KMS-11 (cell line): ENCODE measurements around the gene GRK6.

Experiments
- H2AFZ ChIP-seq: fragments of 200-600 bp; sonication (generic); 2 replicates; pipeline ENCODE4 v1.6.1; 2016; ENCODE audit warnings: antibody characterized with exemption, mixed run types, low read depth
- H3K27ac ChIP-seq: fragments of 200-600 bp; sonication (generic); 2 replicates; pipeline ENCODE4 v1.6.1; 2016; ENCODE audit warnings: mild to moderate bottlenecking, mixed run types
- H3K27me3 ChIP-seq: fragments of 200-600 bp; sonication (generic); 2 replicates; pipeline ENCODE4 v1.6.1; 2017; ENCODE audit warnings: mild to moderate bottlenecking, low read depth, mixed run types, moderate library complexity; ENCODE audit not compliant: insufficient read depth
- H3K36me3 ChIP-seq: fragments of 200-600 bp; sonication (generic); 2 replicates; pipeline ENCODE4 v1.6.1; 2017; ENCODE audit warnings: mild to moderate bottlenecking, mixed run types; ENCODE audit not compliant: insufficient read depth
- H3K4me1 ChIP-seq: fragments of 200-600 bp; sonication (generic); 2 replicates; pipeline ENCODE4 v1.6.1; 2016; ENCODE audit warnings: mild to moderate bottlenecking, low read depth, mixed run types; ENCODE audit not compliant: poor library complexity, severe bottlenecking
- H3K4me2 ChIP-seq: fragments of 200-600 bp; sonication (generic); 2 replicates; pipeline ENCODE4 v1.7.0; 2016; ENCODE audit warnings: mild to moderate bottlenecking, mixed run types
- H3K4me3 ChIP-seq: fragments of 200-600 bp; sonication (generic); IDR thresholded peaks from 2 replicates; pipeline ENCODE4 v1.6.1; 2017; ENCODE audit warnings: low read depth, low read length, mixed read lengths; ENCODE audit not compliant: insufficient read depth
- H3K79me2 ChIP-seq: fragments of 200-600 bp; sonication (generic); 2 replicates; pipeline ENCODE4 v1.6.1; 2016; ENCODE audit warnings: low read depth, mixed run types; ENCODE audit not compliant: insufficient read depth
- H3K9ac ChIP-seq: fragments of 200-600 bp; sonication (generic); 2 replicates; pipeline ENCODE4 v1.6.1; 2016; ENCODE audit warnings: mild to moderate bottlenecking, mixed run types
- H4K20me1 ChIP-seq: fragments of 200-600 bp; sonication (generic); 2 replicates; pipeline ENCODE4 v1.6.1; 2016; ENCODE audit warnings: mild to moderate bottlenecking, mixed run types; ENCODE audit not compliant: insufficient read depth
- TF ChIP-seq, protein P1 (sequence below): fragments of 200-600 bp; sonication (generic); conservative IDR thresholded peaks from 2 replicates; pipeline ENCODE4 v1.6.1; 2017; ENCODE audit warnings: low read depth, mild to moderate bottlenecking, antibody characterized with exemption, low read length, moderate library complexity, mixed read lengths

GRK6 gene

GRCh38 chr5:177470759-177471536 is 44.5 kb downstream of the GRK6 start:
- Histone ChIP-seq H3K27me3 (no peaks in the 10 kb centered on the region), H3K27ac (no peak overlapping the region)

GRCh38 chr5:177471610-177472356 is 45.3 kb downstream of the GRK6 start:
- Histone ChIP-seq H3K4me3 (no peak overlapping the region), H3K36me3 (no peaks in the 10 kb centered on the region), H4K20me1 (no peaks in the 10 kb centered on the region), H3K27ac (no peak overlapping the region), H3K9ac (peak overlapping the region; percentile 50; the same call in 1 of the 2 replicates), H3K27me3 (no peaks in the 10 kb centered on the region), H2AFZ (no peak overlapping the region), H3K4me1 (peaks cover 5% of the 10 kb centered on the region), H3K4me2 (peak overlapping the region; percentile 68), H3K79me2 (no peaks in the 10 kb centered on the region)
- TF ChIP-seq, protein P1, sequence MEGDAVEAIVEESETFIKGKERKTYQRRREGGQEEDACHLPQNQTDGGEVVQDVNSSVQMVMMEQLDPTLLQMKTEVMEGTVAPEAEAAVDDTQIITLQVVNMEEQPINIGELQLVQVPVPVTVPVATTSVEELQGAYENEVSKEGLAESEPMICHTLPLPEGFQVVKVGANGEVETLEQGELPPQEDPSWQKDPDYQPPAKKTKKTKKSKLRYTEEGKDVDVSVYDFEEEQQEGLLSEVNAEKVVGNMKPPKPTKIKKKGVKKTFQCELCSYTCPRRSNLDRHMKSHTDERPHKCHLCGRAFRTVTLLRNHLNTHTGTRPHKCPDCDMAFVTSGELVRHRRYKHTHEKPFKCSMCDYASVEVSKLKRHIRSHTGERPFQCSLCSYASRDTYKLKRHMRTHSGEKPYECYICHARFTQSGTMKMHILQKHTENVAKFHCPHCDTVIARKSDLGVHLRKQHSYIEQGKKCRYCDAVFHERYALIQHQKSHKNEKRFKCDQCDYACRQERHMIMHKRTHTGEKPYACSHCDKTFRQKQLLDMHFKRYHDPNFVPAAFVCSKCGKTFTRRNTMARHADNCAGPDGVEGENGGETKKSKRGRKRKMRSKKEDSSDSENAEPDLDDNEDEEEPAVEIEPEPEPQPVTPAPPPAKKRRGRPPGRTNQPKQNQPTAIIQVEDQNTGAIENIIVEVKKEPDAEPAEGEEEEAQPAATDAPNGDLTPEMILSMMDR = no peak

More at GRCh38 chr5:177470759-177471536, 44.5 kb downstream of the GRK6 start:
- Histone ChIP-seq H3K36me3 (no peaks in the 10 kb centered on the region), H2AFZ (no peak overlapping the region), H3K4me2 (no peak overlapping the region), H3K9ac (no peak overlapping the region), H3K4me3 (no peak overlapping the region), H4K20me1 (no peaks in the 10 kb centered on the region), H3K4me1 (peaks cover 5% of the 10 kb centered on the region), H3K79me2 (no peaks in the 10 kb centered on the region)
- TF ChIP-seq, protein P1 = no peak

DNA sequence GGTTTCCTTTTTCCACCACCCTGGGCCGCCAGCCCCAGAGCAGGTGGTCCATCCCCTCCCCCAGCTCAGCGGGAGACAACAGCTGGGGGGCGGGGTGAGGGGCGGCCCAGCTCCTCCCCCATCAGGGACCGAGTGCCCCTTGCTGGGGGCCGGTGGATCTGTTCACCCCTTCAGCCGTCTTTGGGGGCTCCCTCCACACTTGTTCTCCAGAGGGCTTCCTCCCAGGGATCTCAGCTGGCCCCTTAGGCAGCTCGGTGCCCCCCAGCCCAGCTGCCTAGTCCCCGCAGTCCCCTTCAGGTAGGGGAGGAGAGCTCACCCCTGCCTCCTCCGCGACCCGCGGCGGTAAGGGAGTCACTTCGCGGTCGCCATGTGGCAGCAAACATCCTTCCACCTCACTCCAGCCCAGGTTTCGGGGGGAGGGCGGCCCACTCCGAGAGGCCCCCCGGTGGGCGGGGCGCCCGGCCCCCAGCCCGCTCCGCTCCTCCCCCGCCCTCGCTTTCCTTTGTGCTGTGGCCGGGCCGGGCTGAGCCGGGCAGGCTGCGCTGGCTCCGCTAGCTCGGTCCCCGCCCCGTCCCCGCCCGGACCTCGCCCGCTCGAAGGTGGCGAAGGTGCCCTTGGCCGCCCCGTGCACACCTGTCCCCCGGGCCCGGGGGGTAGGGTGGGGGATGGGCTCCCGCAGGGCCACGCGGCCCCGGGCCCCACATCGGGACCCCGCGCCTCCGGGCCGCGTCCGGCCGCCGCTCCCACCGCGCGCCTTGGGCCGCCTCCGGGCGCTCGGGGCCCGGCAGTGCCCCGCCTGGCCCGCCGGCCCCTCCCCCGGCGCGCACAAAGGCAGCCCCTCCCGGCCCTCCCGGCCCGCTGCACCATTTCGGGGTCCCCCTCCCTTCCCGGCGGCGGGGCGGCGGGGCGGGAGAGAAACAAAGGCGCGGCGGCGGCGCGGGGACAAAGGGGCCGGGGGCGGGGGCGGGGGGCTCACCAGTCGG is 46.3 kb downstream of the GRK6 start:
- H3K9ac ChIP-seq = peak overlapping the region; percentile 50; the same call in 1 of the 2 replicates
- peaks cover 5% of the 10 kb centered on the region for H3K4me1 ChIP-seq
- H3K79me2 ChIP-seq = no peaks in the 10 kb centered on the region
- no peaks in the 10 kb centered on the region for H3K36me3 ChIP-seq
- H3K27ac ChIP-seq = no peak overlapping the region
- peak overlapping the region; percentile 68 for H3K4me2 ChIP-seq
- peak overlapping the region; percentile 41; the same call in 1 of the 2 replicates for H2AFZ ChIP-seq
- TF ChIP-seq, protein P1 = no peak
- no peaks in the 10 kb centered on the region for H3K27me3 ChIP-seq
- H3K4me3 ChIP-seq = no peak overlapping the region
- no peaks in the 10 kb centered on the region for H4K20me1 ChIP-seq

GRCh38 chr5:177473443-177474001 is 47.0 kb downstream of the GRK6 start, which contains the start of gene DBN1:
Gene DBN1 (minus strand): TSS chr5:177473634. CDS start chr5:177473521, 113 bp downstream.
- Histone ChIP-seq H3K4me3 (no peak within 1 kb of the TSS), H3K36me3 (no peaks in the 10 kb centered on the region), H3K4me1 (peaks cover 5% of the 10 kb centered on the region)

More at GRCh38 chr5:177473443-177474001, 47.0 kb downstream of the GRK6 start, which contains the start of gene DBN1:
- no peak within 1 kb of the TSS for H3K27ac ChIP-seq
- peak within 1 kb of the TSS; percentile 41; the same call in 1 of the 2 replicates for H2AFZ ChIP-seq
- H3K79me2 ChIP-seq = no peaks in the 10 kb centered on the region
- peak within 1 kb of the TSS; percentile 68 for H3K4me2 ChIP-seq
- no peaks in the 10 kb centered on the region for H3K27me3 ChIP-seq
- no peaks in the 10 kb centered on the region for H4K20me1 ChIP-seq
- TF ChIP-seq, protein P1 = no peak
- H3K9ac ChIP-seq = peak within 1 kb of the TSS; percentile 50; the same call in 1 of the 2 replicates
